Myocyte (in vitro differentiated cells): Measurements from ENCODE around the gene FUT1. TPM values are rescaled to one million over a fixed set of nuclear protein-coding genes. Genes with fewer than 3 reads are reported as not detected.
"Not testable (repeated sequence)": the region's sequence is repeated elsewhere in the genome, so short reads cannot be mapped to it uniquely, and the experiment has no call there.

ENCODE experiments used
- DNase-seq: peaks from one replicate; pipeline ENCODE4 v3.0.0-alpha.2; 2012; ENCODE audit warnings: low read depth
- polyA plus RNA-seq: library from polyadenylated mRNA; unstranded; fragments of >200 nt; gene quantifications from one replicate; pipeline ENCODE4 v1.2.1, GENCODE V29; 2012; ENCODE audit warnings: missing spikeins
- total RNA-seq: library from RNA; depleted of rRNA; stranded (reverse); fragments of >200 nt; gene quantifications from 2 replicates; pipeline ENCODE4 v1.2.3, GENCODE V29; 2014

The FUT1 gene
- 0.03 and 0.05 TPM in 2 replicates for total RNA-seq
- 0.08 TPM for polyA plus RNA-seq

DNA sequence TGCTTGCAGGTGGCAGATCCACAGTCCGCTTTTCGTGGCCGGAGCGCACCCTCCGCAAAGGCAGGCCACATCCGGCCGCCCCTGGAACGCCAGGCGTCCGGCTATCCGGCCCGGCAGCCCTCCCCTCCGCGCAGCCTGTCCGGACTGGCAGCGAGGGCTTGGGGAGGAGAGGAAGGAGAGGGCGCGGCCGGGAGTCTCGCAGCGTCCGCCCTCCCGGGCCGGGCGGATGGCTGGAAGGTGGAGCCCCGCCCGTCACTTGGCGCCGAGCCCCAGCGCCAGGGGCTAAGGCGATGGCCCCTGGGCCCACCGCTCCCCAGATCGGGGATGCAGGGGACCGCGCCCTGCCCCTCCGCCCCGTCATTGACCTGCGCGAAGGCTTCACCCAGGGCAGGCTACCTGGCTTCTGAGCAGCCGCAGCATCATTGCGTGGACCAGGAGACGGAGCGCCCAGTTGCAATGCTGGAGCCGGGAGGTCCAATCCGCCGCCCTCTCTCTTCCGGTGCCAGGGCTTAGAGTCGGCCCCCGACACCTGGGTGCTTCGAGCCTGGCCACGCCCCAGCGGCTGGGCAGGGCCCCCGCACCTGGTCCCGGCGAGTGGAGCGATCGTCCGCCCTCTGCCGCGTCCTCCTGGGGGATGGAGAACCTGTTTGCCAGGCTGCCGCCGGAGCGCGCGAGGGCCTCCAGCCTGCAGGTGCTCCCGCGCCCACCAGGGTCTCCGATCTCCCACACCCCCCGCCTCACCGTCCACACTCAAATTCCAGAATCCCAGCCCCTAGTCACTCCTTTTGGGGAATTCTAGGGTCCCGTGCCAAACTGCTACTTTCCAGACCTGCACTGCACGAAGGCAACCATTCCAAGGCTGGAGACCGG lies at the start of gene FUT1:
Gene FUT1, minus strand, starts transcription at position 146 of the 870 bp plus-strand sequence. CDS start 1,360 bp downstream, outside the sequence.
- no peak for DNase-seq

DNA sequence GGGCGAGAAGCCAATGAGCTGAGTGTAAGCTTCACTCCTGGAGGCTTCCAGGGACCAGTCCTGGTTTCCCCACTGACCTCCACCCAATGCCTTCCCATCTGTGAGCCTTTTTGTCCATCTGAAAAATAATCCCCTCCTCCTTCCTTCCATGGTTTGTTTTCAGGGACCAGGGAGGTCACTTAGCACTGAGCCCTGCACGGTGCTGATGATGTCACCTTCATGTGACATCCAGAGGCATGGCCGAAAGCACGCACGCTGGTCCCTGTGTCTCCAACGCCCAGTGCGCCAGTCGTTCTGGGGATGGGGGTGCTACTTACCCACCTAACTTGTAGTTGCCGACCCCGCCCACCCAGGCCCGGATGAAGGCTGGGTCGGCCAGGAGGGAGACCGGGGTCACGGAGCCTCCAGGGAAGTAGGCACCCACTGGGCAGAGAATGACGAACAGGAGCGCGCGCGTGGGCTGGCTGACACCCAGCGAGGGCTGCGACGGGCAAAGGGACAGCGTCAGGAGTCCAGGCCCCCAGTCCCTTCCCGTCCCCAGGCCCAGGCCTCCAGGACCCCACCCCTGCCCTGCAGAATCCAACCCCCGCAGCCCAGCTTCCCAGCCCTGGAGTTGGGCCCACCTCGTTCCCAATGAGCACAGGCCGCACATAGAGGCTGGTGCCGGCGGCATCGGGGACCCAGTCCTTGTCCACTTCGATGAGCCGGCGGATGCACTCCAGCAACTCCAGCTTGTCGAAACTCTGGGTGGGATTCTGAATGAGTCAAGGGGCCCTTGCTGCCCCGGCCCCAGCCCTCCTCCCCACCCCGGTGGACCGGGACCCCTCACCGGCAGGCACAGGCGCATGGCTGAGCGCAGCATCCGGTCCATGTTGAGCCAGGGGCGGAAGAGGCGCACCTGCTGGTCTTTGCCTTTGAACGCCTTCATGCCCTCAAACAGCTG lies 47.2 kb upstream of the FUT1 start:
- DNase-seq = no peak

DNA sequence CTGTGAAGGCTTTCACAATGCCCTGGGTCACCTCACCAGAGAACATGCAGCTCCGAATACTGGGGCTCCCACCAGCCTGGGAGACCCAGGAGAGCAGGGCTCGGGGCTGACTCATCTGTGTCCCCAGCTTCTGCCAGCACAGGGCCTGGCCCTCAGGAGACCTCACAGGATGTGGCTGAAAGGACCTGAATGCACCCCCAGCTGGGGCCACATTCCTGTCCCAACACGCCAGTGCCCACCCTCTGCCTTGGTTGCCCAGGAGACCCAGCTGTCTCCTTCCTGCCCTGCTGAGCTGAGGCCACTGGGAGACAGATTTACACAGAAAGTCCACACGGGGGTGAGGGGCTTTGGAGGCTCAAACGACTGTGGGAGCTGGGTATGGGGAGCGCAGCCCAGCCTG lies 46.5 kb upstream of the FUT1 start:
- DNase-seq = peak; percentile 37

DNA sequence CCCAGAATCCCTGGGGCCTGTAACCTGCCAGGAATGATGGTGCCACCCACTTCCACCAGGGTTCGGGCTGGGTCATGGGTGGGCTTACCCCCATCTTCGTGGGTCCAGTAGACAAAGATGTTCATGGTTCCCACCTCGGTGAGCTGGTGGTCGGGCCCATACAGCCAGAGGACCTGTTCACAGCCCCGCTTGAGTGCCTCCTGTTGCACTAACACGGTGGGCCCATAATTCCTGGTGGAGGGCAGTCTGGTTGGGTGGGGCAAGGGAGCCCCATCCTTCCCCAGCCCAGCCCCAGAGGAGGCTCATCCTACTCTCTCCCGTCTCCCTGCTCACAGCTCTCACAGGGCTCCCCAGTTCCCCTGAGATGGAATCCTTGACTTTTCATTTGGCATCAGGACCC lies 44.7 kb upstream of the FUT1 start:
- DNase-seq = no peak

DNA sequence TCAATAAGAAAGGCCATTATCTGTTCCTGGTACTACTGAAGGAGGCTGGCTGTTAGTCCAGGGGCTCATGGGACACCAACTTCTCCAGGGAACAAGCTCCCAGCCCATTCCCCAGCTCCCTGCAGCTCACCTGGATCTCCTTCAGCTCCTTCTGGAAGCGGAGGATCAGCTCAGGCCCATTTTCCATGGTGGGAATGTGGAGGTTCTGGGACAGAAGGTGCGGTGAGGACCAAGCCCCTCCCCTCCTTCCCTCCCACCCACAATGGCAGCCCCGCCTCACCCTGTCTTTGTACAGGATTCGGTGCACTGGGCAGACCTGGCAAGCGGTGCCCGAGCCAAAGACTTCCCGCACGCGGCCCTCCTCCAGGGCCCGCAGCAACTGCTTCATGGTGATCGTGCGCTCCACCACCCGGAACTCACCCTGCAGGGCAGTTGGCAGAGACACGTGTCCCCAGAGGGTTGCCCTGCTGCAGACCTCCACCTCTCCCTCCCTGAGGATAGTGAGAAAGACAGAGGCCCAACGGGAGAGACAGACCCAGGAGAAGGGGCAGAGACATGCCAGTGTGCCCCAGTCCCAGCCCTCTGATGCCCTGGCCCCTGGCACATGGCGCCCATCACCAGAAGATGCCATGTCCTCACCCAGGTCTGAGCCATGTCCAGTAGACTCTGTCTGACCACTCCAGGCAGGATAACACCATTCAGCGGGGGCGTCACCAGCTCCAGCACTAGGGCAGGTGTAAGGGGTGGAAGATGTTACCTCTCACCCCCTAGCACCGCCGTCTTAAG lies 44.0 kb upstream of the FUT1 start:
- DNase-seq = no peak

DNA sequence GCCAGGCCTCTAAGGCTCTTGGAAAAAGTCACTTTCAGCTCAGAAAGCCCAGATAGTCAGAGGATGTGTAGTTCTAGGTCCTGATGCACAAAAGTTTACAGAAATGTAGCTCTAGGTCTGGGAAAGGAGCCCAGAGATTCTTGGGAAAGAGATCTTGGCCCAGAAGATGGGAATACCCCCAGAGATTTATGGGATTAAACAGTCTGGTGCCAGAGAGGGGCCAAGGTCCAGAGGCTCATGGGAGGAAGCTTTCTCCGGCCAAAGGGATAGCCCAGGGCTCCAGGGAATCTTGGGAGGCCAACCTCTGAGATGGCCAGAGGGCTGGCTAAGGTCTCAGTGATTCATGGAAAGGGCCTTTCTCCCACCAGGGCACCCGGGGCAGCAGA lies 43.2 kb upstream of the FUT1 start:
- DNase-seq = no peak

DNA sequence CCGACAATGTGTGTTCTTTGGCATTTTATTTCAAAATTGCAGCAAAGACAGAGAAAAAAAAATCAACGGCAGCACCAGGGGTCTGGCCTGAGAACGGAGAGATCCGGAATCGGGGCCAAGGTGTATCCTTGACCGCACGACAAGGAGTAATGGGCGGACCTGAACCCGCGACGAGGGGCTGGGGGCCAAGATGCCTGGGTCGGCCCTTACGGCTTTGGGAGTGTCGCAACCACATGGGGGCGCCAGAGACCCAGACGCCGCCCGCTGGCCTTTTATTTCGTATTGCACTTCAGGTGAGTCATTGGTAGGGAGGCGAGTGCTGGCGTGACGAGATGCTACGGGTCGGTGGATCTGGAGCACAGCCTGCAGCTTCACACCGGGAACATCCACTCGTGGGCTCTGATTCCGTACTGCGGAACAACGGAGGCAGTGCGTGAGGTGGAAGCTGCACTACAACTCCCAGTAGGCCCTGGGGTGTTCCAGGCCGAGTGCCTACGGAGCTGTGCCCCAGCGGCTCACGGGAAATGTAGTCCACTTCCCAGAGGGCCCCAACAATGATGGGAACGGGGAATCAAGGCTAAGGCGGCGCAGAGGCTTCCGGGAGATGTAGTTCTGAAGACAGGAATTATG lies 42.7 kb upstream of the FUT1 start:
- DNase-seq = peak; percentile 95

DNA sequence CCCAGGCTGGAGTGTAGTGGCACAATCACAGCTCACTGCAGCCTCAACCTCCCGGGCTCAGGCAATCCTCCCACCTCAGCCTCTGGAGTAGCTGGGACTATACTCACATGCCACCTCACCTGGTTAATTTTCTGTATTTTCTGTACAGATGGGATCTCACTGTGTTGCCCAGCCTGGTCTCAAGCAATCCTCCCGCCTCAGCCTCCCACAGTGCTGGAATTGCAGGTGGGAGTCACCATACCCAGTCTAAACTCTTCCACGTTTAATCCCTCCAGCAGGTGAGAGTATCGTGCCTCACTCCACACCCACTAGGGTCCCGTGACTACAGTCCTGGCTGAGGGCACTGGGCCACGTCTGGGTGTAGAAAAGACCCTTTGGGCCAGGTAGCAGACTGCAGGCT lies 41.9 kb upstream of the FUT1 start:
- DNase-seq = no peak

DNA sequence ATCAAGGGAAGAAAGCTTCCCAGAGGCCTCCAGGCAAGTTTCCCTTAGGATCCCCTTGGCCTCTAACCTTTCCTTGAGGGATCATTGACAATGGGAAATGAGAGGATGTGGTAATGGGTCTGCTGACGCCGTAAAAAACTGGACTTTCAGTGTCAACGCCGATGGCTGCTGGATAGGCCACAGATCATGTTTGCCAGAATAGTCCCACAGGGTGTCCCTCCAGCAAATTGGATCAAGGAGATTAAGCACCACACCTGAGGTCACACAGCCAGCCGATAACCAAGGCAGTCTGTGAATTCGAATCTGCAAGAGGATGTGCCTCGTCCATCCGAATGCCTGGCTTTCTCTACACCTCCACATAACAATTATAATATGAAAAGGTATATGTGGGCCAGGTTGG lies 40.8 kb upstream of the FUT1 start:
- no peak for DNase-seq

DNA sequence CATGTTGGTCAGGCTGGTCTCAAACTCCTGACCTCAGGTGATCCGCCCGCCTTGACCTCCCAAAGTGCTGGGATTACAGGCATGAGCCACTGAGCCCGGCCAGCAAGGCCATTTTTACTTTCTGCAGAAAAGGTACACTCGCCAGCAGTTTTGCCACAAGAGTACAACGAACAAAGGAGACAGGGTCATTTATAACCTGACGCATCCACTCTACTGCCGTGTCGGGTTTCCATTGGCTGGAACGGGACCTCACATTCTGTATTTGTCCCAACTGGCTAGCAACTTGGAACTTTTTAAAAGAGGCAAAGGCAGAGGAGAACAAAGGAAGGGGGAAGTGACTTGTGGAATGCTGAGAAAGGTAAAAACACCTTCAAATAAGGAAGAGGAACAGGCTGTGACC lies 34.9 kb upstream of the FUT1 start:
- DNase-seq = not testable (repeated sequence)

DNA sequence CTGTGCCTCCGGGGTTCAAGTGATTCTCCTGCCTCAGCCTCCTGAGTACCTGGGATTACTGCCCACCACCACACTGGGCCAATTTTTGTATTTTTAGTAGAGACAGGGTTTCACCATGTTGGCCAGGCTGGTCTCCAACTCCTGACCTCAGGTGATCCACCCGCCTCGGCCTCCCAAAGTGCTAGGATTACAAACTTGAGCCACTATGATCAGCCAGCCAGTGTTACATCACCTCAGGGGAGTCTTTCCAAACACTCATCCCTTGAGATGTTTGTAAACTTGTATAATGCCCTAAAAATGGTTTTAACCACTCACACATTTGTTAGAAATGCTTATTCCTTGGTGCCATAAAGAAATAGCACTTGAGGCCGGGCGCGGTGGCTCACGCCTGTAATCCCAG lies 34.0 kb upstream of the FUT1 start:
- not testable (repeated sequence) for DNase-seq

DNA sequence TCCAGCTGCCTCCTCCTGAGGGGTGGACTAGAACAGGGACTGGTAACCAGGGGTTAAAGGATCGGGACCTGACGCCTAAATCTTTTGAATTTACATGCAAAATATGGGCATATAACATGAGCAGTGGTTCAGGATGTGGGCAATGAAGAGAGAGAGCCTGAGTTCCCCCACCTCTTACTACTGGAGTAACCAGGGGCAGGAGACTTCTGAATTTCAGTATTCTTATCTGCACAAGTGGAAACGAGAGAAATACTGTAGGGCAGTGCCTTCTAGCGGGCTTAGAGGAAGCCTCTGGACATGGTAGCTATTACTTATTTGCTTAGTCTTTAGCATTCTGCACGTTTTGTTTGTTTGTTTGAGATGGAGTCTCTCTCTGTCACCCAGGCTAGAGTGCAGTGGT lies 32.1 kb upstream of the FUT1 start:
- no peak for DNase-seq

DNA sequence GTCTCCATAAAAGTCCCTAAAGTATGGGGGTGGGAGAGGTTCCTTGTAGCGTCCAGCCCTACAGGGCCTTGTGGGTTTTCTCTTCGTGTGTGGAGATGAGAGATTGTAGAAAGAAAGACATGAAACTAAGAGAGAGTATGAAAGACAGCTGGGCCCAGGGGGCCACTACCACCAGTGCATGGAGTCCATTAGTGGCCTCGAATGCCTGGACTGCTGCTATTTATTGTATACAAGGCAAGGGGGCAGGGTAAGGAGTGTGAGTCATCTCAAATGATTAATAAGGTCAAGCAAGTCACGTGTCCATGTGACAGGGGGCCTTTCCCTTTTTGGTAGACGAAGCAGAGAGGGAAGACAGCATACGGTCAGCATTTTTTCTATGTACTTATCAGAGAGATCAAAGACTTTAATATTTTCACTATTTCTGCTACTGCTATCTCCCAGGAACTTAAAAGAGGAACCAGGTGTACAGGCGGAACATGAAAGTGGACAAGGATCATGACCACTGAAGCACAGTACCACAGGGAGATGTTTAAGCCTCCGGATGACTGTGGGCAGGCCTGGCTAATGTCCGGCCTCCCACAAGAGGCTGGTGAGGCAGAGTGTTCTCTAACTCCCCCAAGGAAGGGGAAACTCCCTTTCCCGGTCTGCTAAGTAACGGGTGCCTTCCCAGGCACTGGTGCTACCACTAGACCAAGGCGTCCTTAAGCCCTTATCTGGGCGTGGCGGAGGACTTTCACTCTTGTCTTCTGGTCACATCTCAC lies 28.4 kb upstream of the FUT1 start:
- peak; percentile 33 for DNase-seq

DNA sequence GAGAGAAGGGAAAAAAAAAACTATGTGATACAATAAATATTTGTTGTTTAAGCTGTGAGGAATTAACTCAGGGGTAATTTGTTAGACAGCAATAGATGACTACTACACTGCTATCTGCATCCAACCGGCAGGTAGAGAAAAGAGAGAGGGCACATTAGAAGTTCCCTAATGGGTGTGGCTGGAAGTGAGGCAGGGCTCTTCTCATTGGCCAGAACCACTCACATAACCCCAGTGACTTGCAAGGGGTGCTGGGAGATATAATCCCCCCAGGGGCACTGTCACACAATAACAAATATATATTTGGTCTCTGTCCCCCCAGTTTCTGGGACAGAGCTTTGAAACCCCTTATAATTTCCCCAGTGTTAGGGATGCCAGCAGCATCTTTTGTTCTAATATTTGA lies 27.2 kb upstream of the FUT1 start:
- no peak for DNase-seq

DNA sequence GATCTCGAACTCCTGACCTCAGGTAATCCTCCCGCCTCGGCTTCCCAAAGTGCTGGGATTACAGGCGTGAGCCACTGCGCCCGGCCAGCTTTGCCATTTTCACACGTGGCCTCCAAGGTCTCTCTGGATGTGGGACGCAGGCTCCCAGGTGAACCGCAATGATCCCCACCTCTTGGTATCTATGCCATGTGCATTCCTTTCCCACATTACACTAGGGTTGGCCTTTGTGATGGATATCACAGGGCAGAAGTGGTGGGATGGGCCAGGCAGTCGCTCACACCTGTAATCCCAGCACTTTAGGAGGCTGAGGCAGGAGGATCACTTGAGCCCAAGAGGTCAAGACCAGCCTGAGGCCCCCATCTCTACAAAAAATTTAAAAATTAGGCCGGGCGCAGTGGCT lies 25.3 kb upstream of the FUT1 start:
- DNase-seq = no peak

DNA sequence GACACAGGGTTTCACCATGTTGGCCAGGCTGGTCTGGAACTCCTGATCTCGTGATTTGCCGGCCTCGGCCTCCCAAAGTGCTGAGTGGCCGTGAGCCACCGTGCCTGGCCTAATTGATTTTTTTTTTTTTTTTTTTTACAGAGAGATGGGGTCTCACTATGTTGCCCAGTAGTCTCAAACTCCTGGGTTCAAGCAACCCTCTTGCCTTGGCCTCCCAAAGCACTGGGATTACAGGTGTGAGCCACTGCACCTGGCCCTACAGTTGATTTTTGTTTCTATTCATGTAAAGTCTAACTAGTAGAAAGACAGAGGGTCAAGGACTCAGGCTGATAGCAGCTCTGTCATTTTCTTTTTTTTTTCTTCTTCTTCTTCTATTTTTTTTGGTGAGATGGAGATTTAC lies 24.7 kb upstream of the FUT1 start:
- DNase-seq = no peak

DNA sequence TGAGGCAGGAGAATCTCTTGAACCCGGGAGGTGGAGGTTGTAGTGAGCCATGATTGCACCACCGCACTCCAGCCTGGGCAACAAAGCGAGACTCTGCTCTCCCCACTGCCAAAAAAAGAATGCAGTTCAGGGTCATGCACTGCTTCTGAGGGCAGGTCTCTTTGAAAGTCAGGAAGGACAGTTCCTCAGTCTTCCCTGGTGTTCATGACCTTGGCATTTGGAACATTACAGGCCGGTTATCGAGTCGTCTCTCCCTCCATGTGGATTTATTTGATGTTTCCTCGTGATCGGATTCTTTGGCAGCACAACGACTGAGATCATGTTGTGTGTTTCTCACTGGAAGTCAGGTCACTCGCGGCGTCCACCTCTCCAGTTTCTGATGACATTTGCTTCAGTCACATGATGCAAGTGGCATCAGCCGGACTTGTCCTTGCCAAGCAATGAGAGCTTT lies 20.1 kb upstream of the FUT1 start:
- no peak for DNase-seq

DNA sequence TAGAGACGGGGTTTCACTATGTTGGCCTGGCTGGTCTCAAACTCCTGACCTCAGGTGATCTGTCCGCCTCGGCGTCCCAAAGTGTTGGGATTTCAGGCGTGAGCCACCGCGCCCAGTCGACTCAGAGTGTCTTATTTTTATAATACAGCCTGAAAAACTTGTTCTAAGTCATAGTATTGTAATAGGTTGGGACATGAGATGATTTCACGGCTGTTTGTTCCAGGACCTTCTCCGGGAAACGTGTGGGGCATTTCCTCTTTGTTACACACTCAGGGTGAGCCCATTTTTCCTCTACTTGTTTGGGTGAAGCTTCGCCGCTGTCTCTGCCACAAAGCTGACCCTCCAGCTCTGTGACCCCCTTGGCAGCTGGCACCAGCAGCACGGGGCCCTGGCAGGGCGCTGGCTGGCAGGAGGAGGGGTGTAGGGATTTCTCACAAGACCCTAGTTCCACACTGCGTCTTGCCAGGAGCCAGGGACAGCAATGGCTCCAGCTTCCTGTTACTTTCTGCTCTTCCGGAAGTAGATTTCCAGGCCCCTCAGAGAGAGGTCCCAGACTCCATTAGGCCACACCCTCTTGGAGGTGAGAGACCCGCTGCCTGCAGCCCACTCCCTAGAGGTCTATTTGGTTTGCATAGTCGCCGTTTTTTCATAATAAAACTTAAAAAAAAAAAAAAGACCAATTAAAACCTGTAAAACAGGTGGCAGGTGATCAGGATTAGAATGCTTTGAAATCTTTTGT lies 18.5 kb upstream of the FUT1 start:
- DNase-seq = no peak

DNA sequence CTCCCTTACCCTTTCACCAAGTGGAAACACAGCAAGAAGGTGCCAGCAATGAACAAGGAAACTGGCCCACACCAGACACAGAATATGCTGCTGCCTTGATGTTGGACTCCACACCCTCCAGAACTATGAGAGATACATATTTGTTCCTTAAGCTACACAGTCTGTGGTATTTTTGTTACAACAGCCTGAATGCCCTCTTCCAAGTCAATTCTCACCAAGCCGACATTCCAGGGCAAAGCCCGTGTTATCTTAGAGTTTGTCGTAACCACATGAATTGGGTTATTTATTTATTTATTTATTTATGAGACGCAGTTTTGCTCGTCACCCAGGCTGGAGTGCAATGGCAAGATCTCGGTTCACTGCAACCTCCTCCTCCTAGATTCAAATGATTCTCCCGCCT lies 17.8 kb upstream of the FUT1 start:
- peak; percentile 56 for DNase-seq
